ENCODE data around the gene SETBP1. TPM values are rescaled to one million over a fixed set of nuclear protein-coding genes. Genes with fewer than 3 reads are reported as not detected.

Gene SETBP1
- polyA plus RNA-seq (2011; rRNA removed) (0.60 and 0.71 TPM in 2 replicates), polyA minus RNA-seq (2011; rRNA and poly(A)+ RNA removed) (1.1 and 1.9 TPM in 2 replicates)

DNA sequence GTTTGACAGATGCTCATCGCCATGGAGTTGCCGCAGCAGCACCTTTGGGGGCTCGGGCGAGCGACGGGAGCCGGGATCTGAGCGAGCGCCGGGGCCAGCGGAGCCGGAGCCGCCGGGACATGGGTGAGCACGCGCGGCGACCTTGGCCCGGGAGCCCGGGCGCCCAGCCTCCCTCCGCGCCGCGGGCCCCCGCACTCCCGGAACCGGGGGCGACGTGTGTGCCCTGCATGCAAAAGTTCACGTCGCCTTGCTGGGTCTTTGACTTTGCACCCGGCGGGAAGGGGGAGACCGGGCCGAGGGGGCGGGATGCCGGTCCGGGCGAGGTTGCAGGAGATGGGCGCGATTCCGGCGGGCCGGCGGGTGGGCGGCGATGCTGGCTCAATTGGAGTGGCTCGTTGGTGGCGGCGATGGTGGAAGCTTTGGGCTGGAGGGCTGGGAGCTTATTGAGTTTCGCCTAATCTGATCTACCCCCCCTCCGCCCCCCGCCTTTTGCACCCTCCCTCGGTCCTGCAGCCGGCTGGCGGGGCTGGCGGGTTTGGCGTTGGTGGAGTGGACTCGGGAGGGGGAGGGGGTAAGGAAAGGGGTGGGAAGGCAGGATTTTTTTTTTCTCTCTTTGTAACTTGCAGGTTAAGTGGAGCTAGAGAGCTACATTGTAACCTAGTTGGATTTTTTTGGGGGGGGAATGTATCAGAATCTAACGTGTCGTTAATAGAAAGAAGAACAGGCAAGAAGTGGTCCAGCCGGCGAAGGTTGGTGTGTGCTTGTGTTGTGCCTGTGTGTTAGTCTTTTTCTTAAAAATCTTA is at the start of gene SETBP1:
TSS of gene SETBP1 (plus strand) at position 616 of the 803 bp plus-strand sequence. CDS start 20,459 bp downstream, outside the sequence.
- no peak for DNase-seq (ENCODE audit: low read depth, low spot score)
- CTCF ChIA-PET, result interaction anchor here (0.7 to 1.2 kb wide), 4 partner anchors 41 to 705 kb away, joined by 3 to 4 read pairs (median 3); no protein-coding TSS in a partner anchor
- Histone ChIP-seq H3K9me3 (ENCODE audit: control insufficient read depth, insufficient read depth, low read length) (no peaks in the 10 kb centered on the region; the same call in 1 of the 2 replicates), H3K27me3 (ENCODE audit: control insufficient read depth, insufficient read depth, low read length) (peaks cover 31% of the 10 kb centered on the region), H3K27ac (ENCODE audit: low read depth, low read length) (no peak within 1 kb of the TSS), H3K4me3 (ENCODE audit: low read depth, low read length) (peak within 1 kb of the TSS; percentile 66)
- TF ChIP-seq, protein P1, sequence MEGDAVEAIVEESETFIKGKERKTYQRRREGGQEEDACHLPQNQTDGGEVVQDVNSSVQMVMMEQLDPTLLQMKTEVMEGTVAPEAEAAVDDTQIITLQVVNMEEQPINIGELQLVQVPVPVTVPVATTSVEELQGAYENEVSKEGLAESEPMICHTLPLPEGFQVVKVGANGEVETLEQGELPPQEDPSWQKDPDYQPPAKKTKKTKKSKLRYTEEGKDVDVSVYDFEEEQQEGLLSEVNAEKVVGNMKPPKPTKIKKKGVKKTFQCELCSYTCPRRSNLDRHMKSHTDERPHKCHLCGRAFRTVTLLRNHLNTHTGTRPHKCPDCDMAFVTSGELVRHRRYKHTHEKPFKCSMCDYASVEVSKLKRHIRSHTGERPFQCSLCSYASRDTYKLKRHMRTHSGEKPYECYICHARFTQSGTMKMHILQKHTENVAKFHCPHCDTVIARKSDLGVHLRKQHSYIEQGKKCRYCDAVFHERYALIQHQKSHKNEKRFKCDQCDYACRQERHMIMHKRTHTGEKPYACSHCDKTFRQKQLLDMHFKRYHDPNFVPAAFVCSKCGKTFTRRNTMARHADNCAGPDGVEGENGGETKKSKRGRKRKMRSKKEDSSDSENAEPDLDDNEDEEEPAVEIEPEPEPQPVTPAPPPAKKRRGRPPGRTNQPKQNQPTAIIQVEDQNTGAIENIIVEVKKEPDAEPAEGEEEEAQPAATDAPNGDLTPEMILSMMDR (IDR thresholded peaks at IDR 0.05; ENCODE audit: low read depth, low read length), result no peak
- POLR2A ChIA-PET, result no interaction called here

DNA sequence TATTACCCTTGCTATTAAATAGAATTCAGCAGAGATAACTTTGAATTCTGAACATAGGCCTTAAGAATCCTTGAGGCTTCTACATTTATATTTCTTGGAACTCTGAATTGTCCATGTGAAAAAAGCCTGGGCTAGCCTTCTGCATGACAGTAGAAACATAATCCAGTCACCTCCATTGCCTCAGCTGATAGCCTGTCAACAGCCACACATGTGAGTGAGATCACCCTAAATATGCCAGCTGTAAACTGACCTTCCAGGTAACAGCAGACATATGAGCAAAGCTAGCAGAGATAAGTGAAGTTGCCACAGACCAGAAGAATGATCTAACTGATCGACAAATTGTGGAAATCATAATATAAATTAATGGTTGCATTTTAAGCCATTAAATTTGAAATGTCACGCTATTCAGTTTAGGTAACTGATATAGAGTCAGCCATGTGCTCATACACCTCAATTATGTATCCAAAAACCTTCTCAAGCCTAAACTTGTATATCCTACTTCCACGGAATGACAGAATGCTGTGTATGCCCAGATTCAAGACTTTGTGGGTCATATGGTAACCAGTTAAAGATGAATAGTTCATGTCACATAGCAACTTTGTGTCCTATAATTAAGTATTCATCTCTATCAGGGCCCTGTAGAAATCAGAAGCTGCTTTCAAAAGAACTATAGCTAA is 48.1 kb upstream of the SETBP1 start:
- H3K27me3 ChIP-seq (ENCODE audit: control insufficient read depth, insufficient read depth, low read length), result no peaks in the 10 kb centered on the region
- H3K27ac ChIP-seq (ENCODE audit: low read depth, low read length), result no peak overlapping the region
- ChIA-PET POLR2A (no interaction called here), CTCF (no interaction called here)
- no peak overlapping the region for H3K4me3 ChIP-seq (ENCODE audit: low read depth, low read length)
- no peaks in the 10 kb centered on the region for H3K9me3 ChIP-seq (ENCODE audit: control insufficient read depth, insufficient read depth, low read length)
- TF ChIP-seq, protein P1 (IDR thresholded peaks at IDR 0.05; ENCODE audit: low read depth, low read length), result no peak
- no peak for DNase-seq (ENCODE audit: low read depth, low spot score)

DNA sequence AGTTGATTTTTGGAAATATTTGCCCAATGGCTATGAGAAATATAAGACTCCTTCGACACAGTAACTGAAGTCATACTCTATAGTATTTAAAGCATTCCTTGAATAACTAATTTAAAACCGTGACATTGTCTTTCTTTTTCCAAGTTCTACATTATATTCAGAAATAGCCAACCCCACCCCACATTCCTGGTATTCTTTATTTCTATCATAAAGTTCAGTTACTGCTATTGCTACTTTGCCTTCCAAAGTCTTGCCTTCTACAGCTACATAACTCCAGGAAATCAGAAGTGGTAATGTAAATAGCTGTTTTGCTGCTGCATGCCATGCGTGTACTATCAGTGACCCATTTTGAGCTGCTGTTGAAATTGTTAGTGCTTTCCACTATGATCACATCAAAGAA is 45.1 kb upstream of the SETBP1 start:
- Histone ChIP-seq H3K27me3 (ENCODE audit: control insufficient read depth, insufficient read depth, low read length) (no peaks in the 10 kb centered on the region), H3K4me3 (ENCODE audit: low read depth, low read length) (no peak overlapping the region), H3K9me3 (ENCODE audit: control insufficient read depth, insufficient read depth, low read length) (no peaks in the 10 kb centered on the region), H3K27ac (ENCODE audit: low read depth, low read length) (no peak overlapping the region)
- DNase-seq (ENCODE audit: low read depth, low spot score), result no peak
- TF ChIP-seq, protein P1 (IDR thresholded peaks at IDR 0.05; ENCODE audit: low read depth, low read length), result no peak
- POLR2A ChIA-PET, result no interaction called here
- CTCF ChIA-PET, result no interaction called here

DNA sequence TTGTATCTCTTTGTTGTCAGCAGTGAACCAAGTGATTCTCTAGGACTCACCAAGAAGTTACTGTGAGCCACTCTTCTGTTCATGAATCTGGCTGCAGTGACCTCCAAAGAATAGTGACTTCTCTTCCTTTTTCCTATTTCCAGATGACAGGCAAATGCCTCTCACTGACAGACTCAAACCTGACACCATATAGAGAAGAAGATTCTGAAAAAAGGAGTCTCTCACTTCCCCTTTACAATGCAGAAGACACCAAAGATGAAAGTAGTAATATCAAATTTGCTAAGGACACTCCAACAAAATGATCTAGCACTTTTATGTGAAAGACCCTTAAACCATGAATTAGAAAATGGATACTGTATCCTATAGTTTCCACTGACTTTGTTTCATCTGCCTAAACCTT is 44.4 kb upstream of the SETBP1 start:
- ChIA-PET CTCF (no interaction called here), POLR2A (no interaction called here)
- no peak for DNase-seq (ENCODE audit: low read depth, low spot score)
- no peaks in the 10 kb centered on the region for H3K27me3 ChIP-seq (ENCODE audit: control insufficient read depth, insufficient read depth, low read length)
- TF ChIP-seq, protein P1 (IDR thresholded peaks at IDR 0.05; ENCODE audit: low read depth, low read length), result no peak
- no peak overlapping the region for H3K27ac ChIP-seq (ENCODE audit: low read depth, low read length)
- H3K9me3 ChIP-seq (ENCODE audit: control insufficient read depth, insufficient read depth, low read length), result no peaks in the 10 kb centered on the region
- no peak overlapping the region for H3K4me3 ChIP-seq (ENCODE audit: low read depth, low read length)

Measured in AG04450 (cell line).